NCI-H748 treated with DMSO at 0.1 percent for 48 hours (cell line): ENCODE measurements around the gene LIMS3.
"Not testable (repeated sequence)": the region's sequence is repeated elsewhere in the genome, so short reads cannot be mapped to it uniquely, and the experiment has no call there.

Experiments used
- DNase-seq: peaks from one replicate; lab custom pipeline; 2025; lab: John Stamatoyannopoulos, UW

LIMS3 gene

GRCh38 chr2:109927803-109928202 lies 29.3 kb downstream of the LIMS3 start:
- not testable (repeated sequence) for DNase-seq

GRCh38 chr2:109929222-109929621 lies 30.7 kb downstream of the LIMS3 start:
- DNase-seq: not testable (repeated sequence)

- DNase-seq: not testable (repeated sequence)
Observed at GRCh38 chr2:109936534-109936933, 38.0 kb downstream of the LIMS3 start.

DNA sequence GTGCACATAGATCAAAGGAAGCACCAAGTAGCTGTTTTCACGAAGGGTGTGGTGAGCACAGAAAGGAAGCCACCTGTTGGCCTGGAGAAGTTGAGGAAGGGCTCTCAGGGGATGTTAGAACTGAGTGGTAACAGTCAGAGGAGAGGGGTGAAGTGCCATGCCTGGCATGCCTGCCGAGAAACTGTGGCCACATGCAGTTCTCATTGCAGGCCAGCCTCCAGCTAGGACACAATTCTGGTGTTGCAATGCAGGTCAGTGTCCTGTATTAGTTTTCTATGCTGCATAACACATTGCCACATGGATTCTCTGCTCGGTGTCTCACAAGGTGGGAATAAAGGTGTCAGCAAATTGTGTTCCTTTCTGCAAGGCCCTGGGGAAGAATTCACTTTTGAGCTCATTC lies 46.9 kb downstream of the LIMS3 start:
- not testable (repeated sequence) for DNase-seq

DNA sequence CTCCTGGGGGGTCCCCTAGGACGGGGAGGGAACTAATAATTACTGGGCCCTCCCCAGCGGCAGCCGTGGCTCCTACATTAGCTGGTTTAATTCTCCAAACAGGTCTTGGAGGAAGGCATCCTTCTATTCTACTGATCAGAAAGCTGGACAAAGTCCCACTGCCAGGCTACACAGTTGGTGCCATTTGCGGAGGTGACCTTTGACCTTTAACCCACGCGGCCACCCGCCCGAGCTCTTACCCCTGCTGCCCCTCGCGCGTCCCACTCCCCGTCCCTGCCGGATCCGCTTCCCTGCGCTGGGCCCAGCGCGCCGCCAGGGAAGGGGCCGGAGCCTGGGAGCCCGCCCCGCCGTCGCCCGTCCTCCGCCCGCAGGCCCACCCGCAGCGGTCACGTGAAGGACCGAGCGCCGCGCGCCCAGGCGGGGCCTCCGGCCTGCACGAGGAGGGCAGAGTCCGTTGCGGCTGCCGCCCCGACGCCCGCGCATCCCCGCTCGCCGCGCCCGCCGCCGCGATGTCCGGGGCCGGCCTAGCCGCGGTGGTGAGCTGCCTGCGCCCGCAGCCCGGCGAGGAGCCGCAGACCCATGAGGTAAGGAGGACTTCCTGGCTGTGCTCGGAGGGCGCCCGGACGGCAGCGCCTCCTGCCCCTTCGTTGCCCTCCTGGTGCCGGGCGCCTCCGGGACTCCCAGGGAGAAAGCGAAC lies 48.9 kb downstream of the LIMS3 start:
- DNase-seq: not testable (repeated sequence)

- DNase-seq: not testable (repeated sequence)
Observed at GRCh38 chr2:109947959-109948520, 49.6 kb downstream of the LIMS3 start.

GRCh38 chr2:109950146-109950843 lies 51.8 kb downstream of the LIMS3 start:
- not testable (repeated sequence) for DNase-seq

GRCh38 chr2:109963942-109964341 lies 65.5 kb downstream of the LIMS3 start:
- DNase-seq: not testable (repeated sequence)

GRCh38 chr2:109965482-109965881 lies 67.0 kb downstream of the LIMS3 start:
- DNase-seq: not testable (repeated sequence)

DNA sequence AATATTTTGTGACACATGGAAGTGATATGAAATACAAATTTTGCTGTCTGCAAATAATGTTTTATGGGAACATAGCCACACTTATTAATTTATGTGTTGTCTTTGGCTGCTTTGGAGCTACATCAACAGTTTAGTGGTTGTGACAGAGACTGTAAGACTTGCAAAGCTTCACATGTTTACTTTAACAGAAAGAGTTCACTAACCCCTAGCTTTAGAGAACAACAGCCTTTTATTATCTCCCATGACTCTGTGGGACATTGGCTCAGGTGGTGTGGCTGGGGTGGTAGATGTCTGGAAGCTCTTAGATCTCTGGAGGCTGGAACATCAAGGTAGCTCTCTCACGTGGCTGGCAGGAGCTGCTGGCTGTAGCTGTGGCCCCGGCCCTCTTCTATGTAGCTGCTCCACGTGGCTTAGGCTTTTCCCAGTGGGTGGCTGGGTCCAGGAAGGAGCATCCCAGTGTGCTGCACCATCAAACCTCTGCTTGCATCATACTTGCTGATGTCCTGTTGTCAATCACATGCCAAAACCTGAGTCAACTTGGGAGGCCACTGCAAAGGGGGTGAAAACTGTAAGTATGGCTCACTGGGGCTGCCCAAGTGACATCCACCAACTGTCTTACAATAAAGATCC lies 67.7 kb downstream of the LIMS3 start:
- DNase-seq: not testable (repeated sequence)

- not testable (repeated sequence) for DNase-seq
Observed at GRCh38 chr2:109966858-109967257, 68.4 kb downstream of the LIMS3 start.

DNA sequence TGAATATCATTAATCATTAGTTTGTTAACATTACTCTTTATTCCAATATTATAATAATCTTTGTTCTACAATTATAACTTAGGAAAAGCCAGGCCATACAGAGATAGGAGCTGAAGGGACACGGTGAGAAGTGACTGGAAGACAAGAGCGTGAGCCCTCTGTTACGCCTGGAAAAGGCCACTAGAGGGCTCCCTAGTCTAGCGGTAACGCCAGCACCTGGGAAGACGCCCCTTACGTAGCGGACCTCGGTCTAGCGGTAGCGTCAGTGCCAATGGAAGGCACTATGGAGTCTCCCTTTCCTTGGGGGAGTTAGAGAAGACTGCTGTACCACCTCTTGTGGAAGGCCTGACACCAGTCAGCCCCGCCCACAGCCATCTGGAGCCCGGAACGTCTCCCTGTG lies 71.4 kb downstream of the LIMS3 start:
- not testable (repeated sequence) for DNase-seq

DNA sequence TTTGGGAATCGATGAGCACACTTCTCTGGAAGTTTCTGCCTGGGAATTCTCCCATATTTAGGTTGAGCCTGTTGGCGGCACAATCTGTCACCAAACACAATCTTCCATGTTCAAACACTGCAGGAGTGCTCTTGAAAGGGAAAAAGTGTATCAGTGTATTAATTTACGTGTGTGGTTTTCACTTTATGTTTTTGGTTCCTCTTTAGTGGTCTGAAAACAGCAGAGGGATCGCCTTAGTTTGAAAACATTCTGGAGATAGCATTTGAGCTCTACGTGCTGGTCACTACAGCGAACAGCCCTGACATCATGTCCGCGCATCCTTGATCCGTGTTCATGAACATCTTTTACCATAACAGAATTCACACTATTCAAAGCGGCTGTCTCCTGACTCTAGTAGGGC lies 73.2 kb downstream of the LIMS3 start:
- not testable (repeated sequence) for DNase-seq
